Mesendoderm (in vitro differentiated cells): Measurements from ENCODE around the gene LRP1. TPM values are rescaled to one million over a fixed set of nuclear protein-coding genes. Genes with fewer than 3 reads are reported as not detected.

Source experiments
- DNase-seq: peaks from one replicate; pipeline ENCODE4 v3.0.0; 2013
- H2AK5ac ChIP-seq: 2 replicates; pipeline ENCODE4 v1.6.1; 2013; ENCODE audit warnings: low read length, inconsistent platforms
- H2BK120ac ChIP-seq: 2 replicates; pipeline ENCODE4 v1.6.1; 2013; ENCODE audit warnings: low read depth, mild to moderate bottlenecking, low read length, moderate library complexity, mixed read lengths
- H2BK15ac ChIP-seq: replicated peaks from 2 replicates; pipeline ENCODE4 v1.6.1; 2013; ENCODE audit warnings: low read depth, mild to moderate bottlenecking, moderate library complexity
- H2BK5ac ChIP-seq: 2 replicates; pipeline ENCODE4 v1.6.1; 2013; ENCODE audit warnings: low read length, inconsistent platforms
- H3K18ac ChIP-seq: 2 replicates; pipeline ENCODE4 v1.6.1; 2013; ENCODE audit warnings: mild to moderate bottlenecking, low read length, mixed read lengths
- H3K23ac ChIP-seq: one replicate; pipeline ENCODE4 v1.6.1; 2013; ENCODE audit warnings: low read length
- H3K27ac ChIP-seq: 2 replicates; pipeline ENCODE4 v1.5.1; 2013; ENCODE audit warnings: low read depth, mild to moderate bottlenecking, inconsistent platforms, low read length, moderate library complexity
- H3K27me3 ChIP-seq: 2 replicates; pipeline ENCODE4 v1.6.1; 2013; ENCODE audit warnings: low read length, control low read depth, mild to moderate bottlenecking, inconsistent platforms; ENCODE audit not compliant: insufficient read depth, poor library complexity
- H3K36me3 ChIP-seq: 2 replicates; pipeline ENCODE4 v1.6.1; 2013; ENCODE audit warnings: low read length, inconsistent platforms; ENCODE audit not compliant: control insufficient read depth, insufficient read depth
- H3K4ac ChIP-seq: one replicate; pipeline ENCODE4 v1.6.1; 2013; ENCODE audit warnings: low read depth, mild to moderate bottlenecking, low read length, moderate library complexity
- H3K4me1 ChIP-seq: 2 replicates; pipeline ENCODE4 v1.6.1; 2013; ENCODE audit warnings: low read depth, low read length, inconsistent platforms; ENCODE audit not compliant: control insufficient read depth
- H3K4me2 ChIP-seq: 2 replicates; pipeline ENCODE4 v1.6.1; 2013; ENCODE audit warnings: low read length
- H3K4me3 ChIP-seq: 2 replicates; pipeline ENCODE4 v1.5.1; 2013; ENCODE audit warnings: mild to moderate bottlenecking, low read length
- H3K56ac ChIP-seq: one replicate; pipeline ENCODE4 v1.6.1; 2013; ENCODE audit warnings: low read length
- H3K79me1 ChIP-seq: 2 replicates; pipeline ENCODE4 v1.6.1; 2013; ENCODE audit warnings: low read length, inconsistent platforms
- H3K79me2 ChIP-seq: 2 replicates; pipeline ENCODE4 v1.6.1; 2013; ENCODE audit warnings: mild to moderate bottlenecking, low read length; ENCODE audit not compliant: control insufficient read depth, insufficient read depth
- H3K9ac ChIP-seq: 2 replicates; pipeline ENCODE4 v1.6.1; 2013; ENCODE audit warnings: low read length, inconsistent platforms
- H4K5ac ChIP-seq: one replicate; pipeline ENCODE4 v1.6.1; 2013; ENCODE audit warnings: low read length
- H4K8ac ChIP-seq: one replicate; pipeline ENCODE4 v1.6.1; 2013; ENCODE audit warnings: low read depth, mild to moderate bottlenecking, control low read depth, low read length, moderate library complexity
- WGBS: extraction: QIAGEN DNeasy Blood & Tissue Kit; methylation state at CpG from one replicate; pipeline ENCODE4 v1.1.7; 2013; ENCODE audit warnings: low lambda C conversion rate, missing lambda C conversion rate; ENCODE audit not compliant: insufficient coverage; ENCODE audit errors: extremely low coverage; 5-methylcytosine and 5-hydroxymethylcytosine counted together
- polyA plus RNA-seq, 2 experiments: library from polyadenylated mRNA; stranded (reverse); fragments of 200-250 nt; gene quantifications; one replicate each; pipeline ENCODE4 v1.2.3, GENCODE V29; 2013

Gene LRP1
- polyA plus RNA-seq (2013, experiment 1 of 2) = 16.1 TPM
- polyA plus RNA-seq (2013, experiment 2 of 2) = 15.2 TPM

- no peak within 1 kb of the TSS for H4K5ac ChIP-seq
- H3K4me2 ChIP-seq = peak within 1 kb of the TSS; percentile 89
- H2AK5ac ChIP-seq = no peak within 1 kb of the TSS
- peak within 1 kb of the TSS; percentile 80 for H3K4me3 ChIP-seq
- peaks cover 36% of the 10 kb centered on the region for H3K79me2 ChIP-seq
- peak within 1 kb of the TSS; percentile 87 for H2BK5ac ChIP-seq
- H3K18ac ChIP-seq = peak within 1 kb of the TSS; percentile 97
- peak within 1 kb of the TSS; percentile 98 for H3K9ac ChIP-seq
- H3K36me3 ChIP-seq = no peaks in the 10 kb centered on the region
- peak within 1 kb of the TSS; percentile 98 for H3K4ac ChIP-seq
- H3K23ac ChIP-seq = peak within 1 kb of the TSS; percentile 83
- WGBS = no CpG with 5 or more reads among the region's 57 CpGs
- H3K4me1 ChIP-seq = peaks cover 15% of the 10 kb centered on the region
- H3K27ac ChIP-seq = peak within 1 kb of the TSS; percentile 94
- peak within 1 kb of the TSS; percentile 85 for H2BK120ac ChIP-seq
- peaks cover 13% of the 10 kb centered on the region for H3K79me1 ChIP-seq
- peak within 1 kb of the TSS; percentile 98 for H3K56ac ChIP-seq
- no peak within 1 kb of the TSS for H2BK15ac ChIP-seq
- DNase-seq = peak; percentile 88
- peak within 1 kb of the TSS; percentile 65 for H4K8ac ChIP-seq
- no peaks in the 10 kb centered on the region for H3K27me3 ChIP-seq
These were observed at the start of gene LRP1 for GRCh38 chr12:57127726-57128518. Gene LRP1, plus strand, starts transcription at chr12:57128483. Its CDS starts 482 bp downstream, at chr12:57128965.

- no peaks in the 10 kb centered on the region for H3K4me1 ChIP-seq
- peak within 1 kb of the TSS; percentile 23 for H2BK5ac ChIP-seq
- peak within 1 kb of the TSS; percentile 96 for H3K4me2 ChIP-seq
- H2BK15ac ChIP-seq = no peak within 1 kb of the TSS
- no peak within 1 kb of the TSS for H2BK120ac ChIP-seq
- H3K4ac ChIP-seq = peak within 1 kb of the TSS; percentile 77
- DNase-seq = peak; percentile 100
- H3K4me3 ChIP-seq = peak within 1 kb of the TSS; percentile 91
- H3K18ac ChIP-seq = peak within 1 kb of the TSS; percentile 7
- H3K27ac ChIP-seq = peak within 1 kb of the TSS; percentile 34
- H3K79me1 ChIP-seq = peaks cover 6% of the 10 kb centered on the region
- peak within 1 kb of the TSS; percentile 92 for H3K56ac ChIP-seq
- H3K36me3 ChIP-seq = no peaks in the 10 kb centered on the region
- peak within 1 kb of the TSS; percentile 65 for H2AK5ac ChIP-seq
- no peak within 1 kb of the TSS for H4K5ac ChIP-seq
- peaks cover 6% of the 10 kb centered on the region for H3K79me2 ChIP-seq
- H3K27me3 ChIP-seq = no peaks in the 10 kb centered on the region
- H3K9ac ChIP-seq = peak within 1 kb of the TSS; percentile 97
- H3K23ac ChIP-seq = peak within 1 kb of the TSS; percentile 89
- no peak within 1 kb of the TSS for H4K8ac ChIP-seq
- no CpG with 5 or more reads among the region's 39 CpGs for WGBS
These were observed 49.5 kb upstream of the LRP1 start, which contains the start of gene NEMP1 for GRCh38 chr12:57078519-57079404. Gene NEMP1, minus strand, starts transcription at chr12:57078791. Its CDS starts 46 bp downstream, at chr12:57078745.

- no peak overlapping the region for H2BK15ac ChIP-seq
- H3K56ac ChIP-seq = no peak overlapping the region
- no peak overlapping the region for H2BK120ac ChIP-seq
- H2BK5ac ChIP-seq = no peak overlapping the region
- no peak overlapping the region for H3K23ac ChIP-seq
- WGBS = no CpG with 5 or more reads among the region's 1 CpG
- no peak overlapping the region for H3K18ac ChIP-seq
- H3K9ac ChIP-seq = no peak overlapping the region
- peaks cover 6% of the 10 kb centered on the region for H3K79me1 ChIP-seq
- no peak overlapping the region for H2AK5ac ChIP-seq
- H3K4me2 ChIP-seq = no peak overlapping the region
- peaks cover 6% of the 10 kb centered on the region for H3K79me2 ChIP-seq
- no peak overlapping the region for H4K8ac ChIP-seq
- H3K36me3 ChIP-seq = no peaks in the 10 kb centered on the region
- no peak overlapping the region for H3K27ac ChIP-seq
- no peaks in the 10 kb centered on the region for H3K4me1 ChIP-seq
- H3K4me3 ChIP-seq = no peak overlapping the region
- peak; percentile 63 for DNase-seq
- H3K4ac ChIP-seq = no peak overlapping the region
- no peak overlapping the region for H4K5ac ChIP-seq
- no peaks in the 10 kb centered on the region for H3K27me3 ChIP-seq
These were observed 48.5 kb upstream of the LRP1 start for GRCh38 chr12:57079821-57080220.

GRCh38 chr12:57080855-57081254 is 47.4 kb upstream of the LRP1 start:
- no peak overlapping the region for H2BK5ac ChIP-seq

GRCh38 chr12:57085999-57086492 is 42.2 kb upstream of the LRP1 start:
- H2BK120ac ChIP-seq = no peak overlapping the region
- H3K4me2 ChIP-seq = peak overlapping the region; percentile 42
- H3K4me1 ChIP-seq = peaks cover 4% of the 10 kb centered on the region
- no peaks in the 10 kb centered on the region for H3K36me3 ChIP-seq
- peak overlapping the region; percentile 67 for H3K23ac ChIP-seq
- no peak overlapping the region for H2BK5ac ChIP-seq
- no peak overlapping the region for H2BK15ac ChIP-seq
- peak overlapping the region; percentile 59 for H3K9ac ChIP-seq
- H3K27me3 ChIP-seq = no peaks in the 10 kb centered on the region
- no peak overlapping the region for H3K4me3 ChIP-seq
- no peak overlapping the region for H4K8ac ChIP-seq
- H3K4ac ChIP-seq = no peak overlapping the region
- H2AK5ac ChIP-seq = no peak overlapping the region
- H3K18ac ChIP-seq = peak overlapping the region; percentile 71
- peak; percentile 42 for DNase-seq
- WGBS = no CpG with 5 or more reads among the region's 12 CpGs
- H3K27ac ChIP-seq = peak overlapping the region; percentile 41
- H3K56ac ChIP-seq = peak overlapping the region; percentile 83
- peaks cover 8% of the 10 kb centered on the region for H3K79me2 ChIP-seq
- no peak overlapping the region for H4K5ac ChIP-seq
- peaks cover 6% of the 10 kb centered on the region for H3K79me1 ChIP-seq

More at GRCh38 chr12:57080855-57081254, 47.4 kb upstream of the LRP1 start:
- Histone ChIP-seq H3K36me3 (no peaks in the 10 kb centered on the region), H2BK120ac (no peak overlapping the region), H3K18ac (no peak overlapping the region), H3K27me3 (no peaks in the 10 kb centered on the region), H3K4me1 (peaks cover 1% of the 10 kb centered on the region), H3K4ac (no peak overlapping the region), H2BK15ac (no peak overlapping the region), H3K4me3 (no peak overlapping the region), H3K23ac (no peak overlapping the region), H3K79me2 (peaks cover 6% of the 10 kb centered on the region), H3K56ac (no peak overlapping the region), H3K27ac (no peak overlapping the region), H2AK5ac (no peak overlapping the region), H4K5ac (no peak overlapping the region), H3K79me1 (peaks cover 6% of the 10 kb centered on the region), H4K8ac (no peak overlapping the region), H3K4me2 (no peak overlapping the region), H3K9ac (no peak overlapping the region)
- WGBS = no CpG with 5 or more reads among the region's 1 CpG
- DNase-seq = no peak
